ENCODE data around the gene SETMAR.
A peak's percentile ranks its signal among the peaks of the same experiment; 100 is the strongest.

The SETMAR gene

GRCh38 chr3:4341336-4341675, 38.1 kb downstream of the SETMAR start:
- no peak for TF ChIP-seq JUND (IDR thresholded peaks at IDR 0.05; ENCODE audit: low read depth)
- DNase-seq (ENCODE audit: low read depth in 1 of 2, low spot score in 1 of 2), result no peak
- in situ Hi-C loops (cut with HindIII; ENCODE audit: low pct_unique_long_range_greater_than_20kb, low sequenced_read_pairs), result no loop called here

GRCh38 chr3:4343258-4343657, 40.1 kb downstream of the SETMAR start:
- TF ChIP-seq JUND (IDR thresholded peaks at IDR 0.05; ENCODE audit: low read depth), result no peak
- no peak for DNase-seq (ENCODE audit: low read depth in 1 of 2, low spot score in 1 of 2)
- in situ Hi-C loops (cut with HindIII; ENCODE audit: low pct_unique_long_range_greater_than_20kb, low sequenced_read_pairs), result no loop called here

- DNase-seq (ENCODE audit: low read depth in 1 of 2, low spot score in 1 of 2), result peak; percentile 62 to 79
- no peak for TF ChIP-seq JUND (IDR thresholded peaks at IDR 0.05; ENCODE audit: low read depth)
- in situ Hi-C loops (cut with HindIII; ENCODE audit: low pct_unique_long_range_greater_than_20kb, low sequenced_read_pairs), result no loop called here
Measured at GRCh38 chr3:4350789-4351163, 47.6 kb downstream of the SETMAR start.

GRCh38 chr3:4351164-4351855, 48.1 kb downstream of the SETMAR start:
- in situ Hi-C loops (cut with HindIII; ENCODE audit: low pct_unique_long_range_greater_than_20kb, low sequenced_read_pairs), result no loop called here

GRCh38 chr3:4351872-4352271, 48.7 kb downstream of the SETMAR start:
- DNase-seq (ENCODE audit: low read depth in 1 of 2, low spot score in 1 of 2), result no peak
- no peak for TF ChIP-seq JUND (IDR thresholded peaks at IDR 0.05; ENCODE audit: low read depth)
- in situ Hi-C loops (cut with HindIII; ENCODE audit: low pct_unique_long_range_greater_than_20kb, low sequenced_read_pairs), result no loop called here

More at GRCh38 chr3:4351164-4351855, 48.1 kb downstream of the SETMAR start:
- TF ChIP-seq JUND (IDR thresholded peaks at IDR 0.05; ENCODE audit: low read depth), result no peak
- DNase-seq (ENCODE audit: low read depth in 1 of 2, low spot score in 1 of 2), result no peak

- DNase-seq (ENCODE audit: low read depth in 1 of 2, low spot score in 1 of 2), result no peak
- TF ChIP-seq JUND (IDR thresholded peaks at IDR 0.05; ENCODE audit: low read depth), result no peak
- in situ Hi-C loops (cut with HindIII; ENCODE audit: low pct_unique_long_range_greater_than_20kb, low sequenced_read_pairs), result no loop called here
Measured at GRCh38 chr3:4355401-4356219, 52.4 kb downstream of the SETMAR start.

GRCh38 chr3:4356220-4356540, 53.0 kb downstream of the SETMAR start:
- TF ChIP-seq JUND (IDR thresholded peaks at IDR 0.05; ENCODE audit: low read depth), result no peak
- in situ Hi-C loops (cut with HindIII; ENCODE audit: low pct_unique_long_range_greater_than_20kb, low sequenced_read_pairs), result no loop called here
- DNase-seq (ENCODE audit: low read depth in 1 of 2, low spot score in 1 of 2), result no peak

- in situ Hi-C loops (cut with HindIII; ENCODE audit: low pct_unique_long_range_greater_than_20kb, low sequenced_read_pairs), result no loop called here
- no peak for DNase-seq (ENCODE audit: low read depth in 1 of 2, low spot score in 1 of 2)
- TF ChIP-seq JUND (IDR thresholded peaks at IDR 0.05; ENCODE audit: low read depth), result no peak
Measured at GRCh38 chr3:4356546-4357410, 53.6 kb downstream of the SETMAR start.

- DNase-seq (ENCODE audit: low read depth in 1 of 2, low spot score in 1 of 2), result no peak
- in situ Hi-C loops (cut with HindIII; ENCODE audit: low pct_unique_long_range_greater_than_20kb, low sequenced_read_pairs), result no loop called here
- no peak for TF ChIP-seq JUND (IDR thresholded peaks at IDR 0.05; ENCODE audit: low read depth)
Measured at GRCh38 chr3:4358273-4358672, 55.1 kb downstream of the SETMAR start.

GRCh38 chr3:4359805-4360502, 56.8 kb downstream of the SETMAR start:
- no peak for TF ChIP-seq JUND (IDR thresholded peaks at IDR 0.05; ENCODE audit: low read depth)
- DNase-seq (ENCODE audit: low read depth in 1 of 2, low spot score in 1 of 2), result no peak
- in situ Hi-C loops (cut with HindIII; ENCODE audit: low pct_unique_long_range_greater_than_20kb, low sequenced_read_pairs), result no loop called here

GRCh38 chr3:4360817-4361216, 57.6 kb downstream of the SETMAR start:
- no peak for DNase-seq (ENCODE audit: low read depth in 1 of 2, low spot score in 1 of 2)
- in situ Hi-C loops (cut with HindIII; ENCODE audit: low pct_unique_long_range_greater_than_20kb, low sequenced_read_pairs), result no loop called here
- no peak for TF ChIP-seq JUND (IDR thresholded peaks at IDR 0.05; ENCODE audit: low read depth)

- TF ChIP-seq JUND (IDR thresholded peaks at IDR 0.05; ENCODE audit: low read depth), result no peak
- no peak for DNase-seq (ENCODE audit: low read depth in 1 of 2, low spot score in 1 of 2)
- in situ Hi-C loops (cut with HindIII; ENCODE audit: low pct_unique_long_range_greater_than_20kb, low sequenced_read_pairs), result no loop called here
Measured at GRCh38 chr3:4362523-4362922, 59.4 kb downstream of the SETMAR start.
